BJ (cell line): ENCODE measurements around the gene TECPR2. TPM values are rescaled to one million over a fixed set of nuclear protein-coding genes. Genes with fewer than 3 reads are reported as not detected.

ENCODE experiments used
- CTCF ChIA-PET: fragments of 350-600 bp; formaldehyde crosslinking; extraction: SDS; loops from one replicate; lab custom pipeline; 2021; ENCODE audit warnings: antibody characterized with exemption, inconsistent platforms; lab: Yijun Ruan, JAX
- POLR2A ChIA-PET: fragments of 300-600 bp; sonication (Branson Sonifier 250); formaldehyde crosslinking; extraction: SDS; loops from one replicate; lab custom pipeline; 2021; ENCODE audit warnings: antibody characterized with exemption; lab: Charles Lee
- DNase-seq: peaks from one replicate; pipeline ENCODE4 v3.0.0-alpha.2; 2011; ENCODE audit warnings: low read depth
- H3K27me3 ChIP-seq: 2 replicates; pipeline ENCODE4 v1.6.0; 2011; ENCODE audit warnings: low read length; ENCODE audit not compliant: control insufficient read depth, insufficient read depth
- H3K36me3 ChIP-seq: 2 replicates; pipeline ENCODE4 v1.5.1; 2011; ENCODE audit warnings: low read length; ENCODE audit not compliant: control insufficient read depth, insufficient read depth
- H3K4me3 ChIP-seq: 2 replicates; pipeline ENCODE4 v1.5.1; 2011; ENCODE audit warnings: low read depth, mild to moderate bottlenecking, control low read depth, low read length
- CTCF ChIP-seq: IDR thresholded peaks from 2 replicates; pipeline ENCODE4 v1.5.1; 2011; ENCODE audit warnings: low read depth, mild to moderate bottlenecking, control low read depth, inconsistent platforms, low read length, moderate library complexity; ENCODE audit not compliant: insufficient read depth
- polyA plus RNA-seq: library from polyadenylated mRNA; depleted of rRNA; stranded (reverse); fragments of >200 nt; gene quantifications from 2 replicates; pipeline ENCODE4 v1.2.3, GENCODE V29; 2011

The TECPR2 gene
- polyA plus RNA-seq, 1 experiment = 11.7 TPM

- Histone ChIP-seq H3K36me3 (peaks cover 2% of the 10 kb centered on the region), H3K27me3 (no peaks in the 10 kb centered on the region), H3K4me3 (no peak overlapping the region)
- DNase-seq = no peak
- ChIA-PET CTCF (interaction anchor here (1.3 to 1.5 kb wide), 2 partner anchors 8 to 47 kb away, joined by 3 to 4 read pairs; no protein-coding TSS in a partner anchor), POLR2A (no interaction called here)
- TF ChIP-seq CTCF = no peak
Measured at GRCh38 chr14:102360388-102360787, 2.4 kb upstream of the TECPR2 start.

GRCh38 chr14:102362084-102362483 is 657 bp upstream of the TECPR2 start:
- ChIA-PET CTCF (interaction anchor here (1.4 kb wide), 1 partner anchor 74 kb away, joined by 3 read pairs; no protein-coding TSS in a partner anchor), POLR2A (no interaction called here)
- Histone ChIP-seq H3K36me3 (no peaks in the 10 kb centered on the region), H3K27me3 (no peaks in the 10 kb centered on the region), H3K4me3 (peak overlapping the region; percentile 84)
- peak; percentile 3 for DNase-seq
- TF ChIP-seq CTCF = no peak

GRCh38 chr14:102363182-102363943 is 622 bp downstream of the TECPR2 start:
- POLR2A ChIA-PET = no interaction called here
- Histone ChIP-seq H3K27me3 (no peaks in the 10 kb centered on the region), H3K36me3 (no peaks in the 10 kb centered on the region), H3K4me3 (peak overlapping the region; percentile 84)
- DNase-seq = peak; percentile 3
- no peak for TF ChIP-seq CTCF
- CTCF ChIA-PET = interaction anchor here (1.3 to 1.5 kb wide), 2 partner anchors 13 to 161 kb away, joined by 4 read pairs; no protein-coding TSS in a partner anchor

- no peaks in the 10 kb centered on the region for H3K27me3 ChIP-seq
- H3K36me3 ChIP-seq = no peaks in the 10 kb centered on the region
- H3K4me3 ChIP-seq = no peak overlapping the region
- no peak for DNase-seq
- POLR2A ChIA-PET = no interaction called here
- no peak for TF ChIP-seq CTCF
- CTCF ChIA-PET = interaction anchor here (0.6 to 0.8 kb wide), 2 partner anchors 8 to 16 kb away, joined by 3 to 4 read pairs; no protein-coding TSS in a partner anchor
Measured at GRCh38 chr14:102370305-102370809, 7.6 kb downstream of the TECPR2 start.

- Histone ChIP-seq H3K36me3 (no peaks in the 10 kb centered on the region), H3K4me3 (no peak overlapping the region), H3K27me3 (no peaks in the 10 kb centered on the region)
- no peak for TF ChIP-seq CTCF
- DNase-seq = no peak
- POLR2A ChIA-PET = no interaction called here
- CTCF ChIA-PET = interaction anchor here (0.8 kb wide), 1 partner anchor 15 kb away, joined by 4 read pairs; no protein-coding TSS in a partner anchor
Measured at GRCh38 chr14:102371361-102371760, 8.6 kb downstream of the TECPR2 start.
